Hematopoietic multipotent progenitor cell treated with erythropoietin and hydrocortisone succinate and interleukin-3 and kit ligand, for 8 days (in vitro differentiated cells): ENCODE measurements around the gene CSNK1D.
A peak's percentile ranks its signal among the peaks of the same experiment; 100 is the strongest.

ENCODE experiments used
- DNase-seq: peaks from one replicate; pipeline ENCODE4 v3.0.0-alpha.2; 2015

Gene CSNK1D

GRCh38 chr17:82273327-82274133 is at the start of gene CSNK1D:
Gene CSNK1D (minus strand): TSS chr17:82273700. CDS start chr17:82273381, 319 bp downstream.
- peak; percentile 83 for DNase-seq

GRCh38 chr17:82322526-82323453 is 49.3 kb upstream of the CSNK1D start:
- DNase-seq: no peak

GRCh38 chr17:82321947-82322466 is 48.5 kb upstream of the CSNK1D start:
- no peak for DNase-seq

- DNase-seq: no peak
Observed at GRCh38 chr17:82320956-82321927, 47.7 kb upstream of the CSNK1D start.

- DNase-seq: no peak
Observed at GRCh38 chr17:82320140-82320840, 46.8 kb upstream of the CSNK1D start.

- no peak for DNase-seq
Observed at GRCh38 chr17:82319619-82320062, 46.1 kb upstream of the CSNK1D start.

GRCh38 chr17:82318772-82319606 is 45.5 kb upstream of the CSNK1D start:
- no peak for DNase-seq

GRCh38 chr17:82318169-82318498 is 44.6 kb upstream of the CSNK1D start:
- DNase-seq: no peak

GRCh38 chr17:82317394-82318168 is 44.1 kb upstream of the CSNK1D start, which contains the start of gene CD7:
Gene CD7 (minus strand): TSS chr17:82317608. CDS start chr17:82317495, 113 bp downstream.
- no peak for DNase-seq

GRCh38 chr17:82316651-82317393 is 43.3 kb upstream of the CSNK1D start:
- DNase-seq: no peak

- DNase-seq: no peak
Observed at GRCh38 chr17:82315703-82316358, 42.3 kb upstream of the CSNK1D start.

GRCh38 chr17:82314727-82315605 is 41.5 kb upstream of the CSNK1D start:
- no peak for DNase-seq

GRCh38 chr17:82314012-82314726 is 40.7 kb upstream of the CSNK1D start:
- DNase-seq: no peak

GRCh38 chr17:82313195-82314011 is 39.9 kb upstream of the CSNK1D start:
- DNase-seq: no peak

- no peak for DNase-seq
Observed at GRCh38 chr17:82311971-82312370, 38.5 kb upstream of the CSNK1D start.

GRCh38 chr17:82310877-82311276 is 37.4 kb upstream of the CSNK1D start:
- DNase-seq: no peak
